GM21529 (cell line): ENCODE data around the gene CASP6.
A peak's percentile ranks its signal among the peaks of the same experiment; 100 is the strongest.
"Not testable (repeated sequence)": the region's sequence is repeated elsewhere in the genome, so short reads cannot be mapped to it uniquely, and the experiment has no call there.

Source experiments
- ATAC-seq: cut with Tn5 transposase; IDR thresholded peaks from one replicate; pipeline ENCODE4 v1.9.1; 2021; ENCODE audit not compliant: unreplicated experiment

The CASP6 gene

DNA sequence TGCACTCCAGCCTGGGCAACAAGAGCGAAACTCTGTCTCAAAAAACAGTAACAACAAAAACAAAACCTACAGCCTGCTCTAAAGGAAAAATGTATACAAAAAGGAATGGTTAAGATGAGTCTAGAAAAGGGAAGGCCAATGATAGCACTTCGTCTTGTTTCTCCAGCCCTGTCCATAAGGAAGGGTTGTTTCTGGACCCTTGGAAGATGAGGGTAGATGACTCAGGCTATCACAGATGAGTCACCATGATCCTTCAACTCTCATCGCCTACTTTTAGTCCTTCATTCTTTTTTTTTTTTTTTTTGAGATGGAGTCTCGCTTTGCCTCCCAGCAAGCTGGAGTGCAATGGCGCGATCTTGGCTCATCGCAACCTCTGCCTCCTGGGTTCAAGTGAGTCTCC lies 17.8 kb upstream of the CASP6 start:
- no peak for ATAC-seq

DNA sequence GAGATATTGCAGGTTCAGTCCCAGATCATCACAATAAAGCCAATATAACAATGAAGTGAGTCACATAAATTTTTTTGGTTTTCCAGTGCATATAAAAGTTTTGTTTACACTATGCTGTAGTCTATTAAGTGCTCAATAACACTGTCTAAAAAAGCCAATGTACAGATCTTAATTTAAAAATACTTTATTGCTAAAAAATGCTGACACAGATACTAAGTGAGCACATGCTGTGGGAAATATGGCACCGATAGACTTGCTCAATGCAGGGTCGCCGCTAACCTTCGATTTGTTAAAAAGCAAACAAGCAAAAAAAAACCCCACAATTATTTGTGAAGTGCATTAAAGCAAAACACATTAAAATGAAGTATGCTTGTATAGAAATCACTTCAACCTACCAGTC lies 16.4 kb upstream of the CASP6 start:
- no peak for ATAC-seq

DNA sequence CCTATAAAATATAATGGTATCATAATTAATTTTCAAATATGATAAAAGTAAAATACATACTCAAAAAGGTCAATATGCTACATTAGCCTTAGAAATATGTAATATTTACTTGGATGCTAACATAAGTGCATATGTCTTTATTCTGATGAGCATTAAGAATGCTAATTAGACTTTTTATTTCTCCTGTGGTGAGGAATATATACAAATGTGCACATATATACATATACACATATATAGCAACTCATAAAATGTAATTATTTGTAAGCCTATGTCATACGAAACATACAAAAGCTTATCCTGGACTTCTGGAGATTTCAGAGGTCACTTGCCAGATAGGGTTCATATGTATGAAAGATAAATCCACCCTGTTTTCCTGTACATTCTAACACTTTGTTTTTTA lies 15.5 kb upstream of the CASP6 start:
- no peak for ATAC-seq

DNA sequence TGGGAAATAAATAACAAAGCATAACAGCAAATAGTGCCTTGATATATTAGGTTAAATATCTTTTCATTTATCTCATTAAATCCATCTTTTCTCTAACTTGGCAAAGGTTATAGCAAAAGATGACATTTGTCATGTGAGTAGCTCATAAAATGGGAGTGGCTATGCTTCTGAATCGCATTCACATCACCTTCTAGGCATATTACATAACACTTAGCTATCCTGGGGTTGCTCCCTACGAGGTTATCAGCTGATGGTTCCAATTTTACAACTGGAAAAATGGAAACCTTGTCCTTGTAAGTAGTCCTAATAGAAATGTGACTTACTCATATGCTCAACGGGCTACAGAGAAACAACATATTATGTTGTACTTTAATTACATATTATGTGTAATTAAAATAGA lies 10.3 kb upstream of the CASP6 start:
- ATAC-seq: no peak

DNA sequence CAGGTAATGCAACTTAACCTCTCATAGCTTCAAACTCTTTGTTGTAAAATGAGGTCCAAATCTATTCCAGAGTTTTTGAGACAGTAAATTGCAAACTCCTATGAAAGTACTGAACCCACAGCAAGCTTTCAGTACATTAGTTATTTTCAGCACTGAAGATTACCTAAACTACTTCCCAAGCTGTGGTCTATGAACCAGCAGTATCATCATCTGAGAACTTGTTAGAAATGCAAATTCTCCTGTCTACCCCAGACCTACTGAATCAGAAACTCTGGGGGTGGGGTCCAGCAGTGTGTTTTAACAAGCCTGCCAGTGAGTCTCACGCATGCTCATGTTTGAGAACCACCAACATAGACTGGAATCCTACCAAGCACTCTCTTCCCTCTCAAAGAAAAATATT lies 5.7 kb upstream of the CASP6 start:
- ATAC-seq: peak; percentile 97

DNA sequence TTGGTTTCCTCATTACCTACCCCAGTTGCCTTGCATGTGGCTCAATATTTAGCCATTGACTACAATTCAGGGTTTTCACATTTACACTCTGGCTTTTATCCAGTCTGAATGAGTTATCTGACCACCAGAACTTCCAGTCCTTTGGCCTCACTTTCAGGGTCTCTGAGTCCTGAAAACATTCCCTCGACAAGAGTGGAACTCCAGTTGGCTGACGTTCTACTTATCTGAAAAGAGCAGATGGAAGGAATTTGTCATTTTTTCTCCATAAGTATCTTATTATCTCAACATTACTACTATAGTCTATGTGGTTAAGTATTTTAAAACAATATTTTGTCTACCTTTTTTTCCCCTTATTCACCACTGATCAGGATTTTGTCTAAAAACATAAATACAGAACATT lies 5.2 kb upstream of the CASP6 start:
- no peak for ATAC-seq

DNA sequence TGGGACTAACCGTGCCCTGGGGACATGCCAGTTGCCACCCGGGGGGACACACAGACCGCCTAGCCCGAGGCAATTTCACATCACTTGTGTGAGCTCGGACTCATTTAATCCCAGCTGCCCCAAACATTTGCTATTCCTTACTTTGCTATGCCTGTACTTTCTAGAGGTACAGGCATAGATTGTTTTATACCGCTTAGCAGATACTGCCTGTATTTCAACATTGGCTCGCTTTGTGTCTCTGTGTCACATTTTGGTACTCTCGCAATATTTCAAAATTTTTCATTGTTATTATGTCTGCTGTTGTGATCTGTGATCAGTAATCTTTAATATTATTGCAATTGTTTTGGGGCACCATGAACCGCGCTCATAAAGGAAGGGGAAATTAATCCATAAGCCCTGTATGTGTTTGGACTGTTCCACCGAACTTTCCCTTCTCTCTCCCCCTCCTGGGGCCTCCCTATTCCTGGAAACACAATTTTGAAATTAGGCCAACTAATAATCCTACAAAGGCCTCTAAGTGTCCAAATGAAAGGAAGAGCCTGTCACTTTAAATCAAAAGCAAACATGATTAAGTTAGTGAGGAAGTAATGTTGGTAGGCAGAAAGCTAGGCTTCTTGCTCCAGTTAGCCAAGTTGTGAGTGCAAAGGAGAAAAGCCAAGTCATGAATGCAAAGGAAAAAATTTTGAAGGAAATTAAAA lies 568 bp upstream of the CASP6 start:
- ATAC-seq: no peak

DNA sequence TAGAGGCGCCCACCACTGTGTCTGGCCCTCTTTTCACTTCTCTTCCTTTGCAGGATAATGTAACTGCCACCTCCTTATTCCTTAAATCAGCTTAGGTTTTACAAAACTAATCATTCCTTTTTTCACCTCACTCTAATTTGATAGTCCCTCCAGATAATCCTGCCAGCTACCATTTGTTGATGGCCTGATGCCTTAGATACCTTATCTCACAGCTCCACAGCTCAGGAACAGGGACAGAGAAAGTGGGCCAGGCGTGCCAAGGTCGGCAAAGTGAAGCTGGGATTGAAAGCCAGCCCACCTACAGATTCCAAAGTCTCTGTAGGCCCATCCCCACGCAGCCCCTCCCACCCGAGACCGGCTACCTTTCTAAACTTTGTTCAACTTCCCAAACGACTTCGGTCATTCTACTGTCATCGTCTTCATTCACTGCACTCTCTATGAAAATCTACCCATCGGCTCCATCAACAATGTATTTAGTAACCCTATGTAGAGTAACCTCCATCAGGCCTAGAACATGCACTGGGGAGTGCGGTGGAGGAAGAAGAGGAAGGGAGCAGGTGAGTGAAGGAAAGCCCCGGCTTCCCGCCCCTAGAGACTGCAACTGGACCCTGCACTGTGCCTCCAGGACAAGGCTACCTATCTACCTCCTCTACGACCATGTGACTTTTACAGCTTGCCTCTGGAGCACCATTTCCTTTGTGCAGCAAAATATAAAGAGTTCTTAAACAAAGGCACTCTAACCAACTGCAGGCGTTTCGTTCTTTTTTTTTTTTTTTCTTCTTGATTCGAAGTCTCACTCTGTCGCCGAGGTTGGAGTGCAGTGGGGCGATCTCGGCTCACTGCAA lies 1.5 kb downstream of the CASP6 start:
- no peak for ATAC-seq

DNA sequence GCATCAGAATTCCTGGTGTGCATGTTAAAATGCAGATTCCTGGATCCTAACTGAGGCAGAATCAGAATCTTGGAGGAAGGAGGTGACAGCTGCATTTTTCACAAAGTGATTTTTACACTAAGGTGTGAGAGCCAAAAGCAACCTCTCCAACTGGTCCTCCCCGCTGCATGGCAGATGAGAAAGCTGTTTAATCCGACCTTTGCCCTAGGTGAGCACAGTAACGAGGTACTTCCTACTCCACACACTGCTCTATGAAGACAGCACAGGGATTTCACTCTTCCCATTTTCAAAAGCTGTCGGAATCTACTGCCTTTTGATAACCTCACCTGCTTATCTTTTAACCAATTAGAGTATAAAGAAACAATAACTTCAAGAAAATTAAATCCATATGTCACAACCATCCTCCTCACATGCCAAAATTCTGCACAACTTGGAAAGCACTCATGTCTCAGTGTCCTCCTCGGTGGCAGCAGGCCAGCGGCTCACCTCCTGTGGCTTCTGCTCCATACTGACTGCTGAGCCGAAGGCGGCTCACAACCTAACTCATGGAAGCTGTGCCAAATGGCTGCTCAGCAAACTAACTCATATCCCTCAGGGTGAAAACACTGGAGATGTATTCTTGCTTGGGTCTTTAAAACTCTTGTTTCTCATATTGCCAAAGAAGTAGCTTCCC lies 3.6 kb downstream of the CASP6 start:
- ATAC-seq: no peak

DNA sequence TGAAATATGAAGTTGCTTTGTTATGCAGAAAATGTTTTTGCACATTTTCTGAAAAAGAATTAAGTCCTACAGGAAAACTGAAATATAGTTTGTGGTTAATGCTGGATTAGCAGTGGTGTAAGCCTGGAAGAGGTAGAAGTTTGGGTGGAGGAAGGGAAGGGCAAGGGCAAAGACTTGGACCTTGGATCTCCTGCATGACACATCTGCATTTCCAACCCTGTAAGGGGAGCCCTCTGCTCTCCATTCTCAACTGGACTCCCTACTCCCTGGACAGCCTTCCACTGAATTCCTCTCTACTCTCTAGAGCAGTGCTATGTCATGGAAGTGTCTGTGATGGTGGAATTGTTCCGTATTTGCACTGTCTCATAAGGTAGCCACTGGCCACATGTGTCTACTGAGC lies 4.6 kb downstream of the CASP6 start:
- no peak for ATAC-seq

DNA sequence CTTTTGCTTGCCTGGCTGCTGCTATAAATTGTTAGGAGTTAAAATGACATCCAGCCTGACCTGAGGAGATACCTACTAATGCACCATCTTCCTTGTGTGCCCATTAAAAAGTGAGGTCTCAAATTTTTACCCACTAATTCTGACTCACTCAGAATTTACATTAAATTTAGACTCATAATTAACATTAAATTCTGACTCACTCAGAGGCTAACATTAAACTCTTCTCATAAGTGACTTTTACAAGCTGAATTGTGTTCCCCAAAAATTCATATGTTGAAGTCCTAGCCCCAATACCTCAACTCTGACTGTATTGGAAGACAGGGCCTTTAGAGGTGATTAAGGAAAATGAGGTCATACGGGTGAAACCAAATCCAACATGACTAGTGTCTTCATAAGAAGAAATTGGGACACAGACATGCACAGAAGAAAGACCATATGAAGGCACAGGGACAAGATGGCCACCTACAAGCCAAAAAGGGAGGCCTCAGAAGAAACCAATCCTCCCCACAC lies 11.8 kb downstream of the CASP6 start:
- no peak for ATAC-seq

DNA sequence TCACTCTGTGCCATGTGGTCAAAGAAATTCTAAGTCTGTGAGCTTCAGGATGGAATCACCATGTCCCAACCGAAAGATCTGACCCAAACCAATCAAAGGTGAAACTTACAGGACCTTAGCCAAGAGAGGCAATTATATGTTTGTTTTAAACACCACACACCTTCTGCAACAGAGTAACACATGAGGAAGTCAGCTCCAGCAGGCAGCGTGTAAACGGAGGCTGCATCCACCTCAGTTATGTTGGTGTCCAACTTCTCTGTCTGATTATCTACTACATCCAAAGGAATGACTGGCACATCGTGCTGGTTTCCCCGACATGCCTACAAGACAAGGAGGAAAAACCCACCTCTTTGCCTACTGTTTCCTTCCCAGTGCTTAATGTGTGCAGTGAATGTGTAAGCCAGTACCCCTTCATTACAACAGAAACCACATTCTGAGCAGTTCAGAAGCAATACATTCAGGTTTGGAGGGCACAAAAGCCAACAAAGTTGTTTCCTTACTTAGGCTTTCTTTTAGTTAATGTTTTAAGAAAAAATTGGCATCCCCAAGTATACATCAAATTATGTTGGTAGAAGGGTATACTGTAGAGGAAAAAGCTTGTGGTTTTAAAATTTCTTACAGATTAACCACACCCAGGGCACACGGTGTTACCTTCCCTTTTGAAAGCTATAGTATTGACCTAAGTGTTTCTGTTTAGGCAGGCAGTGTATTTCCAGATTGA lies 12.4 kb downstream of the CASP6 start:
- ATAC-seq: peak; percentile 84

DNA sequence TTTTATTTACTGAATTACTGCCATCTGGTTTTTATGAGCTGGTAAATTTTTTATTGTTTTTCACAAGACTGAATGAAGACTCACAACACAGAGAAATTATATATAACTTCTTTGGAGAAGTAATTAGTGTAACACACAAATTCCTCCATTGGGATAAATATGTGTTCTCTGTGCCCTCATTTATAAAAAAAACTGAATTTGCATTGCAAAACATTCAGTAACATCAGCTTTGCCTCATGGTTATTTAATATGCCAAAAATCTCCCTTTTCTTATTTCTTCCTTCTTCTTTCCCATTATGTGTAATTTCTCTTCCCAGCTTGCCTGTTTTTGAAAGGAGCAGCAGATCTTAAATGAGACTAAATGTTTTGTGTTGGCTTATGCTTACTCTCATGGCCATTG lies 18.5 kb downstream of the CASP6 start:
- no peak for ATAC-seq

DNA sequence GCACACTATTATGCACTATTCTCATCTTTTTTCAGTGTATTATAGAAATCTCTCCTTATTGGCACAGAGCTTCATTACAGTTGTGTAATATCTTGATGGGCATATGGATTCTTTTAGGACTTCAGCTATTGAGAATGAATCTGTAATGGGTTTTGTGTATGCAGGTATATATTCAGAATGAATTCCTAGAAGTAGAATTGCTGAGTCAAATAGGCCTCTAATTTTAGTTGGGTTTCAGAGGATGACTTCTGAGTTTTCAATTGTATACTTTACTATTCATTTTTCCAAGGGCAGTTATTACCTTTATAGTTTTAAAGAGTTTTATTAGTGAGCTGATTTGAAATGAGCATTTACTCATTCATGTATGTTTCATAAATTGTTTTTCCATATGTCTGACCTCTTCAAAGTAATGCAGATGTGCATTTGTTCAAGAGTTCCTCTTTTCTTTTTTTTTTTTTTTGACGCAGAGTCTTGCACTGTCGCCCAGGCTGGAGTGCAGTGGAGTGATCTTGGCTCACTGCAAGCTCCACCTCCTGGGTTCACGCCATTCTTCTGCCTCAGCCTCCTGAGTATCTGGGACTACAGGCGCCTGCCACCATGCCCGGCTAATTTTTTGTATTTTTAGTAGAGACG lies 19.5 kb downstream of the CASP6 start:
- ATAC-seq: no peak

DNA sequence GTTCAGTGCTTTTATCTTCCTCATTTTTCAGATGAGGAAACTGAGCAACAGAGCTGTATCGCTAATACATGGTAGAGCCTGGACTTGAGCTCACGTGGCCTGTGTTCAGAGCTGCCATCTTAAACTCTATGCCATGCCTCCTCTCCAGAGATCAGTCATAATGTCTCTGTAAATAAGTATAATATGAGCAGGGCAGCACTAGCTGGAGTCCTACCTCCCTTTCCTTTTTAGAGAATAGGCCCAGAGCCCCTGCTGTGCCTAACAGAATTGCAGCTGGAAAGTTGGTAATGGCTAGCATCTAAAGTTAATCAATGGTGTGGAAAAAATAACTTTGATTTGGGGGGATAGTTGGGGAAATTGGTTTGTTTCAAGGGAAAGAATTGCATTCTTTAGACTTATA lies 20.4 kb downstream of the CASP6 start:
- ATAC-seq: no peak

DNA sequence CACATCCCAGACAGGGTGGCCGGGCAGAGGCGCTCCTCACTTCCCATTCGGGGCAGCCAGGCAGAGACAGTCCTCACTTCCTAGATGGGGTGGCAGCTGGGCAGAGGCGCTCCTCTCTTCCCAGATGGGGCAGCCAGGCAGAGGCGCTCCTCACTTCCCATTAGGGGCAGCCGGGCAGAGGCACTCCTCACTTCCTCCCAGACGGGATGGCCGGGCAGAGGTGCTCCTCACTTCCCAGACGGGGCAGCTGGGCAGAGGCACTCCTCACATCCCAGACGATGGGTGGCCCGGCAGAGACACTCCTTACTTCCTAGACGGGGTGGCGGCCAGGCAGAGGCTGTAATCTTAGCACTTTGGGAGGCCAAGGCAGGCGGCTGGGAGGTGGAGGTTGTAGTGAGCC lies 24.3 kb downstream of the CASP6 start:
- not testable (repeated sequence) for ATAC-seq

DNA sequence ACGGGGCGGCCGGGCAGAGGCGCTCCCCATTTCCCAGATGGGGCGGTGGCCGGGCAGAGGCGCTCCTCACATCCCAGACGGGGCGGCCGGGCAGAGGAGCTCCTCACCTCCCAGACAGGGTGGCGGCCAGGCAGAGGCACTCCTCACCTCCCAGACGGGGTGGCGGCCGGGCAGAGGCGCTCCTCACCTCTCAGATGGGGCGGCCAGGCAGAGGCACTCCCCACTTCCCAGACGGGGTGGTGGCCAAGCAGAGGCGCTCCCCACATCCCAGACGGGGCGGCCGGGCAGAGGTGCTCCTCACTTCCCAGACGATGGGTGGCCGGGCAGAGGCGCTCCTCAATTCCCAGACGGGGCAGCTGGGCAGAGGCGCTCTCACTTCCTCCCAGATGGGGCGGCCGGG lies 24.8 kb downstream of the CASP6 start:
- not testable (repeated sequence) for ATAC-seq

DNA sequence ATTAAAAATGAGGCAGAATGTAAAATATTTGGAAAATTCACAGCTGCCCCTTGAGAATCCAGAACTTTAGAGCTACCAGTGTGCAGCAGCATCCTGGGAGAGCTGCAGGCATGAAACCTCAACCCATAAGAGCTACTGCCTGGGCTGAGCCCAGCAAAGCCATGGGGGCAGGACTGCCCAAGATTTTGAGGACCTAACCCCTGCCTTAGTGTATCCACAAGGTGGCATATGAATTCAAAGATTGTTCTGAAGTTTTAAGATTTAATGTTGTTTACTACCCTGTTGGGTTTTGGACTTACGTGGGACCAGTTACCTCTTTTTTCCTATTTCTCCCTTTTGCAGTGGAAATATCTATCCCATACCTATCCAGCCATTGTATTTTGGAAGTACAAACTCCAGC lies 26.4 kb downstream of the CASP6 start:
- ATAC-seq: no peak

DNA sequence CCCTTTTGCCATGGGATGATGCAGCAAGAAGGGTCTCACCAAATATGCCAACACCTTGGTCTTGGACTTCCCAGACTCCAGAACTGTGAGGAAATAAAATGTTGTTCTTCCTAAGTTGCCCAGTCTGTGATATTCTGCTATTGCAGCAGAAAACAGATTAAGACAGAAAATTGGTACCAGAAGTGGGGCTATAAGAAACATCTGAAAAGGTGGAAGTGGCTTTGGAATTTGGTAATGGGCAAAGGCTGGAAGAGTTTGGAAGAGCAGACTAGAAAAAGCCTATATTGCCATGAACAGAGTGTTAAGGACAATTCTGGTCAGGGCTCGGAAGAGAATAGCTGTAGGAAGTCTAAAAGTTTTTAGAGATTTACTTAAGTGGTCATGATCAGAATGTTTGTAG lies 27.4 kb downstream of the CASP6 start:
- ATAC-seq: no peak

DNA sequence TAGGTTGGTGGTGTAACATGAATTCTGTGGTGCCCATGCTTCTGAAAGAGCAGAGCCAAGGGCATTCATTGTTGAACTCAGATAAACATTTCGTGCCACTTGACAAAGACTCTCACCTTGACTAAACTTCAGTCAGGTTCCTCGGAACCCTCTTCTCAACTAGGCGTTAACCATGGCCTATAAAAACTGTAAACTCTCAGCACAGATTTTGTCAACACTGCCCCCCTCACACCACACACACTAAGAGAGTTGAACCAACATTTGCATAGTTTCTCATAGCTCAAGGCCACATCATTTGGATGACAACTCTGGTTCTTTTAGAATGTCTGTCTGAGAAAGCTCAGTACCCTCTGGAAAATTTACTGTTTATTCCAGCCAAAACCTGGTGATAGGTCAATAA lies 28.1 kb downstream of the CASP6 start:
- ATAC-seq: no peak

DNA sequence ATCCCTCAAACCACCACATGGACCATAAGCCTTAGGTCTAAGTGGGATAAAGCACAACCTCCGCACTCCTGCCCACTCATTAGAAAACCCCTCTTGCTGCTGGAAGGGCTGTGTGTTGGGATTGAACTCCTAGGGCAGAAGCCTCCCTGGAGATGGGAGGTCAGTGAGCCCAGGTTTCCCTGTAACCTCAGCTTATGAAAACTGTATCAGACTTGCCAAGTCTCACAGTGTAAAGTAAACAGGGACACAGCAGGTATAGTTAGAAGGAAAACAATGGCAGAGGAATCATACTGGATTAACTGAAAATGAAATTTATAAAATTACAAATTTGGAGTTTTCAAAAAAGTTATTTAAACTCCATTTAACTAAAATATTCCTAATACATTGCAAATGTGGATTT lies 29.9 kb downstream of the CASP6 start:
- no peak for ATAC-seq
